ENCODE results near the gene ANKMY1.

ANKMY1 gene

DNA sequence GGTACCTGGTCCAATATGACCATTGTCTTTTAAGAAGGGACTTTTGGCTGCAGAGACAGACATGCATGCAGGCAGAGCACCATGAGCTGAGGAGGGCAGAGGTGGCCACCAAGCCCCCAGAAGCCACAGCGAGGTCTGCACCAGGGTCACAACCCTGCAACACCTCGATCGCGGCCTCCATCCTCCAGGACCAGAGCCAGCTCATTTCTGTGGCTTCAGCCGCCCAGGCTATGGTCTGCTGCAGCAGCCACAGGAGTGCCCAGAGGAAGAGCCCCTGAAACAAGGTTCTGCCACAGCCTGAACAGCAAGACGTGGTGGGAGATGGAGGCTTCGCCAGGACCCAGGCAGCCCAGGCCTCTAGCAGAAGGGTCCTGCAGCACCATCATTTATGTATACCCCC is 53.9 kb downstream of the ANKMY1 start:
- Histone ChIP-seq H3K4me3 (no peak overlapping the region), H3K27ac (no peak overlapping the region)
- peak; percentile 47 for DNase-seq (ENCODE audit: low spot score)
- TF ChIP-seq, protein P1, sequence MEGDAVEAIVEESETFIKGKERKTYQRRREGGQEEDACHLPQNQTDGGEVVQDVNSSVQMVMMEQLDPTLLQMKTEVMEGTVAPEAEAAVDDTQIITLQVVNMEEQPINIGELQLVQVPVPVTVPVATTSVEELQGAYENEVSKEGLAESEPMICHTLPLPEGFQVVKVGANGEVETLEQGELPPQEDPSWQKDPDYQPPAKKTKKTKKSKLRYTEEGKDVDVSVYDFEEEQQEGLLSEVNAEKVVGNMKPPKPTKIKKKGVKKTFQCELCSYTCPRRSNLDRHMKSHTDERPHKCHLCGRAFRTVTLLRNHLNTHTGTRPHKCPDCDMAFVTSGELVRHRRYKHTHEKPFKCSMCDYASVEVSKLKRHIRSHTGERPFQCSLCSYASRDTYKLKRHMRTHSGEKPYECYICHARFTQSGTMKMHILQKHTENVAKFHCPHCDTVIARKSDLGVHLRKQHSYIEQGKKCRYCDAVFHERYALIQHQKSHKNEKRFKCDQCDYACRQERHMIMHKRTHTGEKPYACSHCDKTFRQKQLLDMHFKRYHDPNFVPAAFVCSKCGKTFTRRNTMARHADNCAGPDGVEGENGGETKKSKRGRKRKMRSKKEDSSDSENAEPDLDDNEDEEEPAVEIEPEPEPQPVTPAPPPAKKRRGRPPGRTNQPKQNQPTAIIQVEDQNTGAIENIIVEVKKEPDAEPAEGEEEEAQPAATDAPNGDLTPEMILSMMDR (IDR thresholded peaks at IDR 0.05): no peak

DNA sequence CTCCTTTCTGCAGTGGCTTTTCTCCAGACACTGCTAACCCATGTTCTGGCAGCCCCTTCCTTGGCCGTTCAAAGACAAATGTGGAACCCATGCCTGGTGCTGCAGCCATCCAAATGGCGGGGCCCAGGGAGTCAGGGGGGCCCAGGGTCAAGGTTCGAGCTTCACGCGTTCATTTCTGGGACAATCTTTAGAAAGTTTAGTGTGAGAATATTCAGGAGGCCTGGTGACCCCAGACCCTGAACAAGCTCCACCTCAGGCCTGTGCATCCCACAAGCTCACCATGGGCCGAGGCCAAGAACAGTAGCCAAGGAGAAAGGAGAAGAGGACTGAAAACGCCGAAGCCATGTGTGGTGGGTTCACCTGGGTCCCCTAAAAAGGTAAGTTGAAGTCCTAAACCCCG is 54.4 kb downstream of the ANKMY1 start:
- no peak overlapping the region for H3K4me3 ChIP-seq
- peak; percentile 56 for DNase-seq (ENCODE audit: low spot score)
- TF ChIP-seq, protein P1 (IDR thresholded peaks at IDR 0.05): no peak
- H3K27ac ChIP-seq: no peak overlapping the region

DNA sequence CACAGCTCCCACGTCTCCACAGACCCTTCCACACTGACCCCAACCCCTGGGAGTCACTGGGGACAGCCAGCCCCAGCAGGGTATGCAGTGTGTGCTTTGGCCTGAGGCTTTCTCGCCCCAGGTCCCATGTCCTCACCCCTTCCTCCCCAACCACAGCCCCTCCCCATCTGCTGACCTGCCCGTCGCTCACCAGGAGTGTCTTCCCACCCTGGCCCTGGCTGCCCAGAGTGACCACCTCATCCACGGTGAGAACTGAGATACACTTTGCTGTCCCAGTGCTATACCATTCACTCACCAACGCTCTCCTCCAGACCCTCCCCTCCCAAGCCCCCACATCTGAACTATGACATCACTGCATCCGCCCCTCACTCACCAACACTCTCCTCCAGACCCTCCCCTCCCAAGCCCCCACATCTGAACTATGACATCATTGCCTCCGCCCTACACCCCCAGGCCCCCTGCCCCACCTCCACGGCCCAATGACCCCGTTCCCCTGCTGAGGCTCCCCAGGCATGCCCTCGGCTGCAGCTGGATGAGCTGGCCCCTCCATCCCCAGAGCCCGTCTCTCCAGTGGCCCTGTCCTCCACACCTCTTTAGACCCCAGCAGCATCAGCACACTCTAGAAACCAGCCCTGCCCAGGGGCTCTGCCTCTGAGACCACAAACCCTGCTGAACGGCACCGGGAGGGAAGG is 55.2 kb downstream of the ANKMY1 start:
- TF ChIP-seq, protein P1 (IDR thresholded peaks at IDR 0.05): no peak
- Histone ChIP-seq H3K4me3 (no peak overlapping the region), H3K27ac (no peak overlapping the region)
- DNase-seq (ENCODE audit: low spot score): peak; percentile 55

DNA sequence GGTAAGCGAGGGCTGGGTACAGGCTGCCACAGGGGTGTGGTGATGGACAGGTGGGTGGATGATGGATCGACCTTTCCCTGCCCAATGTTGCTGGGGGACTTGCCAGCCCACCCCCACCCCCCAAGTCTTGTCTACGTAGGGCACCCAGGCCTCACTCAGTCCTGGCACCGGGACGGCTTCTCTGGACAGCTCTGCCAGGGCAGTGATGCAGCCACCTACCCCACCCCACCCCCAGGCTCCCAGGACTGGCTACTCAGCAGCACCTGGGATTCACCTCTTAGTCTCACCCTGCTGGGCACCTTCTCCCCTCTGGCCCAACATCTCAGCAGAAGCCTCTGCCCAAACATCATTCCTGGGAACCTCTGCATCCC is 55.7 kb downstream of the ANKMY1 start:
- H3K27ac ChIP-seq: no peak overlapping the region
- peak; percentile 69 for DNase-seq (ENCODE audit: low spot score)
- TF ChIP-seq, protein P1 (IDR thresholded peaks at IDR 0.05): no peak
- no peak overlapping the region for H3K4me3 ChIP-seq

DNA sequence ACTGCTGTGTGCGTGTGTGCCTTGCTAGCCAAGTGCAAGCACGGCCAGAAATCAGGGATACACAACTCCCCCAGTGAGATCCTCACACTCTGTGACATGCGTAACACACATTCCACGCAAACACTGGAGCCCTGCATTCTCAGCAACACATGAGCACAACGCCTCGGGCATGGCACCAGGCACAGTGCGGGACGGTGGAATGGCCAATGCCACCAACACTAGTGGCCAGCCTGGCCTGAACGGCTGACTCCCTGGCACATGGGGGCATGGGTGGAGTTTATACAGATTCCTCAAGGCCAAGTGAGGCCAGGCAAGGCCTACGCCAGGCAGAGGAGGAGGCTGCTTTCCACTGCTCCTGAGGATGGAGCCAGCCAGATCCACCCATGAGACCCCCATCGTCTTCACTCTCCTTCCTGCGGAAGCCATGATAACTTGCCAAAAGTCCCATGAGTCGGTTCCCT is 56.2 kb downstream of the ANKMY1 start:
- no peak overlapping the region for H3K27ac ChIP-seq
- TF ChIP-seq, protein P1 (IDR thresholded peaks at IDR 0.05): no peak
- H3K4me3 ChIP-seq: no peak overlapping the region
- no peak for DNase-seq (ENCODE audit: low spot score)

DNA sequence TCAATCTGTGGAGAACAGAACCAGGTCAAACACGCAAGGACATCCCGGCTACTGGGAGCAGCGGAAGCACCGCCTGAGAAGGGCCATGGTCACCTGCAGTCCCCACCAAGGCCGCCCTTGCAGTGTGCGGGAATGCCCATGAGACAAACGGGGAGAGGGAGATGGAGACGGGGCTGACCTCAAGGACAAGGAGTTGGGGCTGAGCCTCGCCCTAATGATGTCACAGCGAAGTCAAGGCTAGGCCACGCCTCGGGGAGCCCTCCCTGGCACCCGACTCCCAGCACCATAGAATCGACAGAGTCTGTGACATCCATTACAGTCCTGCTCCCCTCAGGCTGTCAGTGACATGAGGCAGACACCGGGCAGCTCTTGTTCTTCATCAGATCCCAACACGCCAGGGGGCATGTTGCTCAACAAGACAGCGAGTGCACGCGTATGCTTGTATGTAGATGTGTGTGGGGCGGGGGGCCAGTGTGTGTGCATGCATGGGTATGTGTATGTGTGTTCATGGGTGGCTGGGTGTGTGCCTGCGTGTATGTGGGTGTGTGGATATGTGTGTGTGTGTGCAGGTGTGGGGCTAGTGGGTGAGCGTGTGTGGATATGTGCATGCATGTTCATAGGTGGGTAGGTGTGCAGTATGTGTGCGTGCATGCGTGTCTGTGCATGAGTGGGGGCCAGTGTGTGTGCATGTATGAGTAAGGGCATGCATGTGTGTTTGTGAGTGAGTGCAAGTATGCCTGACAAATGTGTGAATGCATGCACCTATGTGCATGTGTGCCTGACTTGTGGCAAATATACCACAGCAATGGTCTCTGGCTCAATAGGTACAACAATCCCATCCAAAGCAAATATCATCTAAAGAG is 57.0 kb downstream of the ANKMY1 start:
- Histone ChIP-seq H3K4me3 (no peak overlapping the region), H3K27ac (no peak overlapping the region)
- peak; percentile 56 for DNase-seq (ENCODE audit: low spot score)
- TF ChIP-seq, protein P1 (IDR thresholded peaks at IDR 0.05): no peak
